Stimulated activated CD4-positive, alpha-beta T cell treated with anti-CD3 and anti-CD28 coated beads, Interleukin-2, amount 100 ng/mL, for 48 hours (primary cell): ENCODE results near the gene CCDC93.

ENCODE experiments used
- DNase-seq, 2 donors: peaks; one replicate each; pipeline ENCODE4 v3.0.0-alpha.2; 2020

CCDC93 gene

DNA sequence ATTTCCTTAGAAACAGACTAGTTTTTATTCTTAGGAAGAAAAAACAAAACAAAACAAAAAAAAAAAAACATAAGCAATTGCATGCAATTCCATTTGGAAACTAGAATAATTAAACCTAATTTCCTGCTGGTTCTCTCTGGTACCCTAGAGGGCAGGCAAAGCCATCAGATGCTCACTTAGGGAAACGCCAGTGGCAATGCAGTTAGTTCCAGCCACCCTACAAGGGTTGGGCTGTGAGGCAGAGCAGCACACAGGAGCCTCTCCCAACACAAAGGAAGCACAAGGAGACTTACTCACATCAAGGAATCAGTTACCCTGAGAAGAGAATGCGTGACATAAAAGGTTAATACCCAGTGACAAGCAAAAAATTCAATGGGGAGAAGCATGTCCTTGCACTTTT, 28.8 kb downstream of the CCDC93 start:
- DNase-seq = no peak

DNA sequence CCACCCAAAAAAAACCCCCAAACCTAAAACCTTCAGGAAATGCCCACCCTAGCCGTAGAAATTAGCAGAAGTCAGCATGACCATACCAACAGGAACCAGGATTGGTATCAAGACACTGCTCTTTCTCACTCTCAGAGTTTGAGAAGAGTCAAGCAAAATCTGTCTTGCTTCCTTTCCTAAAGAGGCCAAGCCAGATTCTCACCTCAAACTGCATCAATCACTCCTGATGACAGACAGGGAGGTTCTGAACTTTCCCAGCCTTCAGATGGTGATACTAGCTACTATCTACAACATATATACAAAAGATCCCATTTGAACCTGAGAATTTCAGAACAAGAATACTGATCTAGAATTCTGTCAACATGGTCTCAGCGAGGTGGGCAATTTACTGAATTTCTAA, 29.7 kb downstream of the CCDC93 start:
- no peak for DNase-seq

DNA sequence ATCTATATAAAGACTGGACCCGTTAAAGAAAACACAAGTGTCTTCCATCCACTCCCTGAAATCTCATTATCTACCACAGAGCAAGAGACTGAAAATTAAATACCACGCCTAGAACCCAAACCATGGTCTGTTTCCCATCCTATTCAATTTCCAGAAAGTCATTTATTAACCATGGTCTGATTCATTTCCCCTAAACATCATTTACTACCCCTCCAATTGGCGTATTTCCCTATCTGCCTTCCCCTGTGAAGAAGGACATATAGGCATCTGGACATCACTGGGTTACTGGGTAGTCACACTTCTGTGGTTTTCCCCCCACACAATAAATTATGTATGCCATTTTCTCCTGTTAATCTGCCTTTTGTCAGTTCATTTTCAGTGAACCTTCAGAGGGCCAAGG, 30.8 kb downstream of the CCDC93 start:
- no peak for DNase-seq

DNA sequence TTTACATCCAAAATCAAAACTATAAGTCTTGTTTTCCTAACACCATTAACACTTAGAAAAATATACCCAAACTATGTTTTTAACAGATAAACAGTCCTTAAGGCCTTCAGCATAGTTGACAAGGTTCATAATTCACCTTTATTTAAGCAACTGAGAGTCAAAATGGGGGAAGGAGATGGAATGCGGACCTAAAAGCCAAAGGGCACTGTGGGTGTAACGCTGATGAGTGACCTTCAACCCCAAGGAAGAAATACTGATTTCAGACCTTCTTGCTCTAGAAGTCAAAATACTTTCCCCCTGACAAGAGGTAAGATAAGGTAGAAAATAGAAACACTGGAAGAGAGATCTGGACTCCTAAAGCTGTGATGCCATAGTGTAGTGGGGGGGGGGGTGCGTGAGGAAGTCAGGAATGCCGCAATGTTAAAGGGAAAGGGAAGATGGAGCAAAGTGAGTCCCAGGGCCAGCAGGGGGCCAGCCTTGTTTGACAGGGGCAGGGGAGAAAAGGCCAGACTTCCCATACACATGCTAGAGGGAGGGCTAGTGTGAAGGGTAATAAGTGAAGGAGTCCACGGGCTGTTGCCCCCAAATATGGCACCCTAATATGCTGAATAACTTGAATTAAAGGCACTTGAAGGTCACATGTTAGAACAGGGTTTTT, 31.4 kb downstream of the CCDC93 start:
- no peak for DNase-seq

DNA sequence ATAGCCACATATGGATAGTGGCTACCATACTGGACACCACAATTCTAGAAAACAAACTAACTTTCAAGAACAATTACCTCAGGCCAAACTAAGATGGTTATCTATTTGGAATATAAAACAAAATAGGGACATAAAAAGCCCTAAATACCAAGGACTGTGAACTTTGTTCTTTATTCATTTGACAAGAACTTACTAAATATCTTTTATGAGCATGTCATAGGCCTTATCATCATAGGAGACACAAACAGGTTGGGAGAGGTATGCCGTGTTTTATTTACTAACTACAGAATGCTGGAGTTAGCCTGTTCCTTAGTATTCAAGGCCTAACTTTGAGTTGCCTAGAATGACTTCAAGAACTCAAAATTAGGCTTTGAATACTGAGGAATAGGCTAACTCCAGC, 32.1 kb downstream of the CCDC93 start:
- no peak for DNase-seq

DNA sequence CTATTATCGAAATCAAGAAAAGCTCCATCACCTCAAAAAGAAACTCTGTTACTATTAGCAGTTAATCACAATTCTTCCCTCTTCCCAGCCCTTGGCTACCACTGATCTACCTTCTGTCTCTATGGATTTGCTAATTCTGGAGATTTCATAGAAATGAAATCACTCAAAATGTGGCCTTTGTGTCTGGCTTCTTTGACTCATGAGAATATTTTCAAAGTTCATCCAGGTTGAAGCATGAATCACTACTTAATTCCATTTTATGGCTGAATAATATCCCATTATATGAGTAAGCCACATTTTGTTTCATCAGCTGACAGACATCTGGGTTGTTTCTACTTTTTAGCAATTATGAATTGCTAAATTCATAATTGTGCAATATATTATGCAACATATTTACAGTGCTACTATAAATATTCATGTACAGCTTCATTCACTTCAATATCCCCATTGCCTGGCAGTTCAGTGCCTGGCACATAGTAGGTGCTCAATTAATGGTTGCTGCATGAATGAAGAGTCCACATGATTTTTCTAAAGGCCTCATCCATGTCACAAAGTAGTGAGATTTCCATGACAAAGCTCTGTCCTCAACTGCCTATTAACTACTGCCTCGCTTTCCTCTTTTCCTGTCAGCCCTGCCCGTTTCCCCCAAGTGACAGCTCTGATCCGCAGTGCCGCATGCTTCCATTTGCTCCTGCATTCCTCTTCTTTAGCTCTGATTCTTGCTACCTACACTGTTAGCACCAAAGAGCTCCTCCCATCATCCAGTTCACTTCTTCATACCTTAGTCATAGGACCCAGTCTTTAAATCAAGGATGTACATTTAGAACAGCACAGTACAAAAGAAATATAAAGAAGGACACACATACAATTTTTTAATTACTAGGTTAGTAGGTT, 32.8 kb downstream of the CCDC93 start:
- DNase-seq = no peak

DNA sequence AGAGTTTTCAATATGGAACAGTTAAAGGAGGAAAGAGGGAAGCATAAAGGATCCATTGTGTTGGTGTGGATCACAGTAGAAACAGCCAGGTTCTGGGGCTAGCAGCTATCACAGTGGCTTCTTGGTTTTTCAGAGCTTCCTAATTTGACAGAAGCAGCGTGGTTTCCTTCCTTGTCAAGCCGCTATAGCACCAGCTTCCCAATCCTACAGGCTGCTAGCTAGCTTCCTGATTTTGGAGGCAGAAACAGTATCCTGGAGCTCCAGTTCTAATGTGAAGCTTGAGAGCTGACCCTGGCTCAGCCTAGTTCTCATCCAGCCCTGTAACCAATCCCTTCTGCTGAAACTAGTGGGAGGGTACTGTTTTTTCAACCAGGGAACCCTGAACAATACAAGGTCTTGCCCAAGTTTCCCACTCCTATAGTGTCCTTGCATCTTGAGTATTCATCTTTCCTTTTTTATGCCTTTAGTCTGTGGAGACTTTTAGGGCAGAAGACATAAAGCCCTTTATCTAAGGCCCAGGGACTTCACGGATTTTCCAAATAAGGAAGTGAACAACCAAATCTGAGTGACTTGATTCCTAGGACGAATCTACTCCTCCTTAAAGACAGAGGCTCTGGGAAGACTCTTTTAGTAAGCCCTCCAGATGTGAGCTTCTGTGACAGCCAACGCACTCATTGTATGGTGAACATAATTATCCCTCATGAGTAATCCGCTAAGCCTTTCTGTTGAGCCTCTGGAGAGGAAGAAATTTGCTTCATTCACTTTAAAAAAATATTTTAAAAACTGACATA, 33.8 kb downstream of the CCDC93 start:
- DNase-seq = no peak

DNA sequence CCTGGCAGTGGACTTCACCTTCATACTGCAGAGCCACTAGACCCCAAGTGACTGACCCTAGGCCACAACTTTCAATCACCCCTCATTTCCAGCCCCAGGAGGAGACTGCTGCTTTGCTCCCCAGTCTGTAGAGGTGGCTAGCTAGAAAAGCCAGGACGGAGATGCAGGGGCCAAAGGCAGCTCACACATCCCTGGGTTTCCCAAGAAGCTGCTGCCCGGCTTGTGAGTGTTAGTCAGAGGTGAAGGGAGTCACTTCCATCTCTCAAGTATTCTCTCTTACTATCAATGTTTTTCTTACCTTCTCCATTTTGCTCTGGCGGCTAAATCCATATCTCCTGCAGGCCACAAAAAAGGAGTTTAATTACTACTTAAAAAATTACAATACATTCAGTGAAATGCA, 36.2 kb downstream of the CCDC93 start:
- DNase-seq = no peak

DNA sequence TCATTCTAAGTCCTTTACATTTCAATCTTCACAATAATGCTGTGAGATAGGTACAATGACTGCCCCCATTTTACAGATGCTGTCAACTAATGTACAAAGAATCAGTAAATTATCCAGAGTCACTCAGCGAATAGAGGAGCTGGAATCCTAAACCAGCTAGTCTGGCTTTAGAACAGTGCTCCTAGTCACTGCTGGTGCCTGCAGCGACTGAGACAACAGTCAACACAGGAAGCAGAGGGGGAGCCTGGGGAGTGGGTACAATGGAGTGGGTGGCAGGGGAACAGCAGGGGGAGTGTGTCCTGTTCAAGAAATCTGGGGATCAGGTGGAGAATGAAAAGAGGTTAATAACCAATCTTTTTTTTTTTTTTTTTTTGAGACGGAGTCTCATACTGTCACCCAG, 37.3 kb downstream of the CCDC93 start:
- no peak for DNase-seq

GRCh38 chr2:117973498-117974082, 40.3 kb downstream of the CCDC93 start:
- DNase-seq = no peak

- no peak for DNase-seq
These were observed 41.3 kb downstream of the CCDC93 start for GRCh38 chr2:117972476-117973123.

- DNase-seq = no peak
These were observed 45.1 kb downstream of the CCDC93 start for GRCh38 chr2:117968722-117969121.

DNA sequence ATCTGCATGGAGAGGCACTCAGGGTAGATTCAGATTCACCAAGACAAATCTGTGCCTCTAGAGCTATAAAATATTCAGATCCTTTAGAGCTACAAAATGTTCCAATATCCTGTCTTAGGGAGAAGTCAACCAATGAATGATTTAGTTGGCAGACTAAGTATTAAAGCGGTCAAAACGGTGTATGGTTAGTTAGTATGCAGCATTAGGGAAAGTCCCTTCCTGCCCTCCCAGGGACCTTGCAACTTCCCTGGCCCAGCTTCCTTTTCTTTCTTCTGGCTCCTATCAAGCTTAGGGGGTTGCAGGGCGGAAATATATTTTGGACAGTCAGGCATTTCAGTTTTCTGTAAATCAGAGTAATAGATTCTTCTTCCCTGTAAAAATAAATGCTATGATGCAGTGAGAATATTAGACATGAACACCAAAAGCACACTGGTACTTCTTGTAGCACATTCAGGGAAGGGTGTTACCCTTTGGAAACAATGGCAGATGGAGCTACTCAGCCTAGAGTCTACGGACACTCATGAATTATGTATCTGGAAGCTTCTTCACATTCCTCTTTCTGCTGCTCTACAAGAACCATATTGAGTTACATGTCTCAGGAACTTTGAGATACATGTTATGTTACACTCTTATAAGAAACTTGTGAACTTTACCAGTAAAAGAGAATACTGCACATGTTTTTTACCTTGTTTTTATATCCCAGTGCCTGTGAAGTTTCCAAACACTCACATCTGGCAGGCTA, 45.7 kb downstream of the CCDC93 start:
- DNase-seq = no peak

GRCh38 chr2:117963446-117963845, 50.4 kb downstream of the CCDC93 start:
- no peak for DNase-seq

DNA sequence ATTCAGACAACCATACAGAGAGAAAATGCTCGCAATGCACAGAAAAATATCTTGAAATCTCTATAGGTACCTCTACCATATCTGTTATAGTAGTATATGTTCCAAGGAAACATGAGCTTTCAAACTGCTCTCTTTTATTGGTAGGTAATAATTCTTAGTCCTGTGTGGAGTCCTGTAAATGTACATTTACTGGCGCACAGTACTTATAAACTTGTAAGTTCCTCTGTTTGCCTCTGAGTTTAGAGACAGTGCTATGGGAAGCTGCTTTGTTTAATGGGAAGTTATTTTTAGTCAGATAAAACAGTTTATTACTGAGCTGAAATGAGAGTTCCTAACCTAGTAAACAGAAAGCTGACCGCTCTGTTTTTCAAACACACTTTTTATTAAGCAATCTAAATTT, 52.7 kb downstream of the CCDC93 start:
- DNase-seq = no peak

GRCh38 chr2:117960231-117960630, 53.6 kb downstream of the CCDC93 start:
- DNase-seq = no peak

DNA sequence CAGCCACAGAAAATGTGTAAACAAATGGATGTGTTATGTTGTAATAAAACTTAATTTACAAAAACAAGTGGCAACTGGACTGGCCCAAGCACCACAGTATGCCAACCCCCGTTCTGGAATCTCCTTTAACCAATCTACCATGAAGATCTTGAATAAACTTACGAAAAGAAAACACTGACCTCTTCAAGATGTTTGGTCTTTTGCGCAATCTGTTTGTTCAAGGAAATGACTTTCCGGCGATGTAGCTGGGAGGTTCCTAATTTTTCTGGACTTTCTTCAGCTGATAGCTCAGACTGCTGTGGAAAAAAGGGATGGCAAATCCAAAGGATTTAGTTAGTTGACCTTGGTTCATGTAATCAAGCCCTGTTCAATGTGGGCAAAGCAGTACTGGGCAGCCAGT, 55.7 kb downstream of the CCDC93 start:
- no peak for DNase-seq

DNA sequence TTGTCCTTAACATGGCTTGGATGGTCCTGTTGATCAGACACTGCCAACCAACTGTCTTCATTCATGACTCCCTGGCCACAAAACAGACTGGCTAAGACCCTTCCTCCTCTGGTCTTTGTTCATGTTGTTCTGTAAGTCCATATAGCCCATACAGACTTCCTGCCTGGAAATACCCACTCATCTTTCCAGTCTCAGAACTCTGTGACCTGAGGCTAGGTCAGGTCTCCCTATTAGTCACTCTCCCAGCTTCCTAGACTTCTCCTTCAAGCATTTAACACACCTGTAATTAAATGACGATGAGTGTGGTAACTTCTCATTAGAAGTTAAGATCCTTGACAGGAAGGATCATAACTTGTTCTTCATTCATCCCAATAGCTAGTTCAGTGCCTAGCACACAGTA, 56.3 kb downstream of the CCDC93 start:
- DNase-seq = no peak

DNA sequence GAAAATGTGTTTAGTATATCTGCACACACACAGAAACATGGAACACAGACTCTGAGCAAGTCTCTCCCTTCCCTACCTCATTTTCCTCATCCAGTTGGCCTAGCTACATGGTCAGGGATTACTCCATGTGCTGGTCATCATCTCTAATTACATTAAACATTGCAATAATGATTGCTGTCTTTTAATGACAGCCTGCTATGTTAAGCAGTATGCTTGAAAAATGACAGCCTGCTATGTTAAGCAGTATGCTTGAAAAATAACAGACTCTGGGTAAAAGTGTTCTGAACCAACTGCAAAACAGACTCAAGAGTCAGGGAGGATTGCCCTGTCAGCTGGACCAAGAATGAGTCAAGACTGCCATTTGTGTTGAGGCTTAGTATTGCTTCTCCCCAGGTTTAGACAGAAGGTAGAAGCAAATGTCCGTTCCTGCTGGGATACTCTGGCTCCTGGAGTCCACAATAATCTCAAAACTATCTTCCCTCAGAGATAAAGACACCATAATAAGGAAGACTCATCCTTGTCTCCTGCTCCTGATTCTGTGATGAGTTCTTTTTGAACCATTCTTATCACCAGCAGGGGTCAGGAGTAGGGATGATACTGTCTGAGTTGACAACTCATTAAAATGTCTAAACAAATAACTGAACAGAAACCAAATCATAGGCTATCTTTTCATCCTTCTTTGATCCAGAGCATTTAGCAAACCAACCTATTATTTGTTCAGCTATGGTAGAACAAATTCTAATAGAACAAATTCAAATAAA, 57.7 kb downstream of the CCDC93 start:
- no peak for DNase-seq

GRCh38 chr2:117953231-117953630, 60.6 kb downstream of the CCDC93 start:
- no peak for DNase-seq

DNA sequence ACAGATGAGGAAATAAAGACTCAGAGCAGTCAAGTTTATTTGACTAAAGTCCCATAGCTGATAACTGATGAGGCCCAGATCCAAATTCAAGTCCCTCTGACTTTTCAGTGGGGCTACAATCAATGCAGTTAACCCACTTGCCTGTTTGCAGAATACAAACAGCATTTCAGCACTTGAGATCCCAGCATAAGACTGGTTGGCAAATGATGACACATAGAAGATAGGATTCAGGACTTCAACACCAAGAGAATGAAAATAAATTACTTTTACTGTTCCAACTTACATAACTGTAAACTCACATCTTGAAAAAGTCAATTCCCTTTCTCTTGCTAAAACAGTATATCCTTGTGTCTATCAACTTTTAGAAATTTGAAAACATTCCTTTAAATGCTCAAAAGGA, 61.2 kb downstream of the CCDC93 start:
- no peak for DNase-seq
